ENCODE results near the gene GPN3. TPM values are rescaled to one million over a fixed set of nuclear protein-coding genes. Genes with fewer than 3 reads are reported as not detected.

The GPN3 gene
- total and polyA plus RNA-seq, 4 donors: 20.4 to 26.9 (median 24.1) TPM

DNA sequence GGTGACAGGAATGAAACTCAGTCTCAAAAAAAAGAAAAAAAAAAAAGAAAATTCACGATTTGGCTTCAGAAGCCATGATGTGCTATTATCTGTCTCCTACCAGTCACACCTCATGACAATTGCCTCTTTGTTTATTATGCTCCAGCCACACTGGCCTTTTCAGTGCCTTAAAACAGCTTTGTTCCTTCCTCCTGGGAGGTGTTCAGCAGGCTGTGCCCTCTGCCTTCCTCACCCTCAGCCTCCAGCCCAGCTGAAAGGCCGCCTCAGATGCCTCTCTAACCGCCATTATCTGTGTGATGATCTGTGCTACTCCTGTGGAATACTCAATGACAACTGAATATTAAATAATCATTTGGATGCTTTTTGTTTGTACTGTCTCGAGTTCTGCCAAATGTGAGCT, 9.3 kb downstream of the GPN3 start:
- H3K4me1 ChIP-seq (ENCODE audit: control insufficient read depth in 5 of 5, insufficient read depth in 5 of 5, low read length in 5 of 5): no peaks in the 10 kb centered on the region
- no peaks in the 10 kb centered on the region for H3K27me3 ChIP-seq (ENCODE audit: control insufficient read depth in 3 of 3, insufficient read depth in 3 of 3, low read length in 2 of 3)
- WGBS, 2 donors: 93 to 95% methylated on average over 4 of the region's 4 CpGs
- H3K27ac ChIP-seq (ENCODE audit: low read depth in 1 of 2, low read length in 1 of 2): no peak overlapping the region
- TF ChIP-seq, protein P1, sequence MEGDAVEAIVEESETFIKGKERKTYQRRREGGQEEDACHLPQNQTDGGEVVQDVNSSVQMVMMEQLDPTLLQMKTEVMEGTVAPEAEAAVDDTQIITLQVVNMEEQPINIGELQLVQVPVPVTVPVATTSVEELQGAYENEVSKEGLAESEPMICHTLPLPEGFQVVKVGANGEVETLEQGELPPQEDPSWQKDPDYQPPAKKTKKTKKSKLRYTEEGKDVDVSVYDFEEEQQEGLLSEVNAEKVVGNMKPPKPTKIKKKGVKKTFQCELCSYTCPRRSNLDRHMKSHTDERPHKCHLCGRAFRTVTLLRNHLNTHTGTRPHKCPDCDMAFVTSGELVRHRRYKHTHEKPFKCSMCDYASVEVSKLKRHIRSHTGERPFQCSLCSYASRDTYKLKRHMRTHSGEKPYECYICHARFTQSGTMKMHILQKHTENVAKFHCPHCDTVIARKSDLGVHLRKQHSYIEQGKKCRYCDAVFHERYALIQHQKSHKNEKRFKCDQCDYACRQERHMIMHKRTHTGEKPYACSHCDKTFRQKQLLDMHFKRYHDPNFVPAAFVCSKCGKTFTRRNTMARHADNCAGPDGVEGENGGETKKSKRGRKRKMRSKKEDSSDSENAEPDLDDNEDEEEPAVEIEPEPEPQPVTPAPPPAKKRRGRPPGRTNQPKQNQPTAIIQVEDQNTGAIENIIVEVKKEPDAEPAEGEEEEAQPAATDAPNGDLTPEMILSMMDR (IDR thresholded peaks at IDR 0.05; ENCODE audit: control extremely low read depth, extremely low read depth): no peak
- ATAC-seq (ENCODE audit: insufficient read depth, low FRiP score) (no peak), DNase-seq (no peak)
- H3K9me3 ChIP-seq (ENCODE audit: control insufficient read depth in 4 of 4, insufficient read depth in 3 of 4, low read length in 3 of 4): no peaks in the 10 kb centered on the region
- peaks cover 6 to 20% (median 14%) of the 10 kb centered on the region in 4 donors for H3K36me3 ChIP-seq (ENCODE audit: control insufficient read depth in 4 of 4, insufficient read depth in 4 of 4, low read length in 4 of 4)
- H3K9ac ChIP-seq (ENCODE audit: insufficient read depth in 1 of 2, low read length in 2 of 2): no peak overlapping the region
- H3K4me3 ChIP-seq: no peak overlapping the region

DNA sequence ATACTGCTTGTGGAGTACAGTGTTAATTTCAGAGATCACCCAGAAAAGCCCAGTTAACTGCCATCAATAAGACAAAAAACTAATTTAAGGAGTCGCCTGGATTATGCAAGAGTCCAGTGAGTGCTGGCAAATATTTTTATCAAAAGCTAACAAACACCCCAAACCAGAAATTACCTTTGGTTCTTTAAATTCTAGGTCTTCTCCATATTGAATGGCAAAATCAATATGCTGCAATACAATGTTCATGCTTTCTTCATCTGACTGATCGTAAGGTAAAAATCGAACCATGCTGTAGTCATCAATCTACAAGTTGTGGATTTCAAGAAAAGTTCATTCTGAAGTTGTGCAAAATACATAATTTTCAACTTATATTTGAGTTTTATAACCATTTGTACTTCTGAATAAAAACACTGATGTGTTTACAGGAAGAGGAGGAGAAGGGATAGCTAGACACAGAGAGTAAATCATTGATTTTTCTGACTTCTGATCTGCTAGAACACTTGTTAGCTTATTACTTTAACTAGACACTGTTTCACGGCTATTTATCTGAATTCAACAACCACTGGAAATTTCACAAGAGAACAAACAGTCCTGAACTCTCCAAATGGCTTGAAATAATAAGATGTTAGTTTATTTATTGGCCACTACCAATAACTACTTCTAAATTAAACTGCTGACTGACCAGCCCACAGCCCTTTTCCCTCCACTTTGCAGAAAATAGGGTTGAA, 14.3 kb downstream of the GPN3 start:
- 81 to 84% methylated on average over 4 of the region's 4 CpGs for WGBS, 2 donors
- Histone ChIP-seq H3K9me3 (ENCODE audit: control insufficient read depth in 4 of 4, insufficient read depth in 3 of 4, low read length in 3 of 4) (no peaks in the 10 kb centered on the region), H3K36me3 (ENCODE audit: control insufficient read depth in 4 of 4, insufficient read depth in 4 of 4, low read length in 4 of 4) (peaks cover 2 to 19% (median 5%) of the 10 kb centered on the region in 4 donors), H3K4me1 (ENCODE audit: control insufficient read depth in 5 of 5, insufficient read depth in 5 of 5, low read length in 5 of 5) (peaks cover 0 to 5% (median 3%) of the 10 kb centered on the region in 5 donors), H3K4me3 (no peak overlapping the region), H3K27me3 (ENCODE audit: control insufficient read depth in 3 of 3, insufficient read depth in 3 of 3, low read length in 2 of 3) (no peaks in the 10 kb centered on the region), H3K27ac (ENCODE audit: low read depth in 1 of 2, low read length in 1 of 2) (no peak overlapping the region), H3K9ac (ENCODE audit: insufficient read depth in 1 of 2, low read length in 2 of 2) (no peak overlapping the region)
- DNase-seq (no peak), ATAC-seq (ENCODE audit: insufficient read depth, low FRiP score) (no peak)
- TF ChIP-seq, protein P1 (IDR thresholded peaks at IDR 0.05; ENCODE audit: control extremely low read depth, extremely low read depth): no peak

DNA sequence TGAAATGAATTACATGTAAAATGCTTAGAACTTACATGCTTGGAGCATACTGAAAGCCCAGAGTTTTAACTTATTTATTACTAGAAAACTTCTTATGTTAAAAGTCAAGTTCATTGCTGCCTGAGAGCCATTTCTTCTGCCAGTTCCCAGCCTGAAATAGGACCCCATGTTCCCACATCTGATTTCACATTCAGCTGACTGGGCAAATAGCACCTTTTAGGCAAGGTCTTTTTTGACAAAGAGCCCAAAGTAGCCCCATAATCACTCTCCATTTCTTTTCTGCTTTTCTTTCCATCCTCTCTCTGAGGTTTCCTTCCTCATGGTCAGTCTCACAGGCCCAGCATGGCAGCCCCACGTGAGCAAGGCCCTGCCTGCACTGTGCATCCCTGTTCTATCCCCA, 16.8 kb downstream of the GPN3 start:
- 67 to 75% methylated on average over 1 of the region's 1 CpG for WGBS, 2 donors
- Histone ChIP-seq H3K9me3 (ENCODE audit: control insufficient read depth in 4 of 4, insufficient read depth in 3 of 4, low read length in 3 of 4) (no peaks in the 10 kb centered on the region), H3K4me3 (no peak overlapping the region), H3K36me3 (ENCODE audit: control insufficient read depth in 4 of 4, insufficient read depth in 4 of 4, low read length in 4 of 4) (peaks cover 0 to 10% (median 3%) of the 10 kb centered on the region in 4 donors), H3K27me3 (ENCODE audit: control insufficient read depth in 3 of 3, insufficient read depth in 3 of 3, low read length in 2 of 3) (no peaks in the 10 kb centered on the region), H3K9ac (ENCODE audit: insufficient read depth in 1 of 2, low read length in 2 of 2) (no peak overlapping the region), H3K4me1 (ENCODE audit: control insufficient read depth in 5 of 5, insufficient read depth in 5 of 5, low read length in 5 of 5) (peaks cover 0 to 8% (median 5%) of the 10 kb centered on the region in 5 donors), H3K27ac (ENCODE audit: low read depth in 1 of 2, low read length in 1 of 2) (no peak overlapping the region)
- TF ChIP-seq, protein P1 (IDR thresholded peaks at IDR 0.05; ENCODE audit: control extremely low read depth, extremely low read depth): no peak
- DNase-seq (no peak), ATAC-seq (ENCODE audit: insufficient read depth, low FRiP score) (no peak)

All from lung (tissue), 12 donors.